Small intestine (tissue), 7 donors: ENCODE results near the gene CYP4F2. TPM values are rescaled to one million over a fixed set of nuclear protein-coding genes. Genes with fewer than 3 reads are reported as not detected.
"Not testable (repeated sequence)": the region's sequence is repeated elsewhere in the genome, so short reads cannot be mapped to it uniquely, and the experiment has no call there.

Source experiments
- DNase-seq, 2 donors: peaks; one replicate each; pipeline versions ENCODE4 v3.0.0 to v3.0.0-alpha.2; 2013
- FAIRE-seq: peaks from 2 replicates; lab custom pipeline; 2012; peaks lifted over from hg19 to GRCh38; lab: Jason Lieb, UNC
- H3K27ac ChIP-seq, 3 donors: one replicate each; pipeline ENCODE4 v1.5.1; 2013; ENCODE audit warnings: low read length in 2 of 3, mild to moderate bottlenecking in 2 of 3, control low read depth in 1 of 3, inconsistent platforms in 1 of 3, low read depth in 1 of 3, moderate library complexity in 1 of 3
- H3K27me3 ChIP-seq, 3 donors: one replicate each; pipeline ENCODE4 v1.6.1; 2013; ENCODE audit warnings: low read length in 3 of 3, inconsistent platforms in 1 of 3; ENCODE audit not compliant: control insufficient read depth in 3 of 3, insufficient read depth in 3 of 3
- H3K36me3 ChIP-seq, 3 donors: one replicate each; pipeline ENCODE4 v1.6.1; 2013; ENCODE audit warnings: low read length in 3 of 3, inconsistent platforms in 1 of 3, low read depth in 1 of 3, mild to moderate bottlenecking in 1 of 3, moderate library complexity in 1 of 3; ENCODE audit not compliant: control insufficient read depth in 3 of 3, insufficient read depth in 2 of 3
- H3K4me1 ChIP-seq, 3 donors: one replicate each; pipeline ENCODE4 v1.6.1; 2013; ENCODE audit warnings: low read length in 2 of 3, inconsistent platforms in 1 of 3, low read depth in 1 of 3, mild to moderate bottlenecking in 1 of 3, moderate library complexity in 1 of 3; ENCODE audit not compliant: control insufficient read depth in 3 of 3, insufficient read depth in 2 of 3
- H3K4me3 ChIP-seq, 3 donors: one replicate each; pipeline ENCODE4 v1.5.1; 2013; ENCODE audit warnings: low read length in 3 of 3, control low read depth in 1 of 3, inconsistent platforms in 1 of 3, low read depth in 1 of 3, mild to moderate bottlenecking in 1 of 3, moderate library complexity in 1 of 3
- H3K9me3 ChIP-seq, 2 donors: one replicate each; pipeline ENCODE4 v1.6.1; 2013; ENCODE audit warnings: low read depth in 1 of 2, low read length in 1 of 2; ENCODE audit not compliant: control insufficient read depth in 2 of 2, insufficient read depth in 1 of 2
- WGBS, 3 donors: extraction: QIAGEN DNeasy Blood & Tissue Kit; methylation state at CpG; one replicate each; pipeline ENCODE4 v1.1.7; 2013; 5-methylcytosine and 5-hydroxymethylcytosine counted together
- polyA plus RNA-seq, 4 donors: library from polyadenylated mRNA; stranded (reverse) in 3 of 4; unstranded in 1 of 4; fragments of 200-250 nt in 3 of 4; fragments of 120-200 nt in 1 of 4; gene quantifications; one replicate each; pipeline versions ENCODE4 v1.2.1 to v1.2.3, GENCODE V29; 2013
- donor health status: healthy with polysubstance abuse.
- donor health status: control.
- donor health status: control.
- donor health status: Bipolar disorder and iron deficiency.
- donor health status: healthy.

Gene CYP4F2
- polyA plus RNA-seq, 4 donors = 3.8 to 135 (median 26.3) TPM

GRCh38 chr19:15839888-15840287, 58.0 kb downstream of the CYP4F2 start:
- H3K4me3 ChIP-seq, H3K4me1 ChIP-seq, H3K27me3 ChIP-seq, FAIRE-seq, H3K27ac ChIP-seq, H3K36me3 ChIP-seq, H3K9me3 ChIP-seq, DNase-seq: not testable (repeated sequence)
- 47 to 60% (median 54%) methylated on average over 4 of the region's 4 CpGs for WGBS, 3 donors

GRCh38 chr19:15838351-15838750, 59.5 kb downstream of the CYP4F2 start:
- Histone ChIP-seq H3K27me3 (peaks cover 0 to 2% (median 0%) of the 10 kb centered on the region in 3 donors), H3K9me3 (no peaks in the 10 kb centered on the region), H3K27ac (no peak overlapping the region), H3K36me3 (no peaks in the 10 kb centered on the region), H3K4me3 (no peak overlapping the region), H3K4me1 (peaks cover 0 to 4% (median 0%) of the 10 kb centered on the region in 3 donors)
- no peak for DNase-seq
- WGBS, 3 donors = 93 to 98% (median 96%) methylated on average over 3 of the region's 3 CpGs
- FAIRE-seq = no peak

GRCh38 chr19:15837221-15837731, 60.6 kb downstream of the CYP4F2 start:
- WGBS, 3 donors = 0% methylated on average over 9 of the region's 9 CpGs
- Histone ChIP-seq H3K9me3 (no peaks in the 10 kb centered on the region), H3K27me3 (peaks cover 0 to 2% (median 0%) of the 10 kb centered on the region in 3 donors), H3K4me3 (peak overlapping the region; percentile 20 to 91 (median 60)), H3K4me1 (peaks cover 0 to 4% (median 0%) of the 10 kb centered on the region in 3 donors), H3K27ac (peak overlapping the region; percentile 97 to 100 (median 99)), H3K36me3 (no peaks in the 10 kb centered on the region)
- DNase-seq = peak in 1 of 2 donors; percentile 91
- FAIRE-seq = no peak

- no peaks in the 10 kb centered on the region for H3K9me3 ChIP-seq
- H3K27ac ChIP-seq = peak overlapping the region; percentile 97 to 100 (median 99)
- H3K36me3 ChIP-seq = no peaks in the 10 kb centered on the region
- peak; percentile 97 to 99 for DNase-seq
- FAIRE-seq = no peak
- peak overlapping the region; percentile 60 to 91 (median 86) for H3K4me3 ChIP-seq
- no peaks in the 10 kb centered on the region for H3K27me3 ChIP-seq
- H3K4me1 ChIP-seq = peaks cover 0 to 4% (median 0%) of the 10 kb centered on the region in 3 donors
- 0 to 1% (median 0%) methylated on average over 52 to 65 of the region's 65 CpGs for WGBS, 3 donors
Observed at GRCh38 chr19:15836330-15837220, 61.3 kb downstream of the CYP4F2 start.

GRCh38 chr19:15835565-15836329, 62.1 kb downstream of the CYP4F2 start:
- H3K9me3 ChIP-seq, H3K27me3 ChIP-seq, H3K36me3 ChIP-seq, H3K4me1 ChIP-seq, FAIRE-seq: not testable (repeated sequence)
- peak overlapping the region; percentile 60 to 91 (median 86) for H3K4me3 ChIP-seq
- 29 to 35% (median 35%) methylated on average over 11 of the region's 11 CpGs for WGBS, 3 donors
- peak overlapping the region; percentile 97 to 100 (median 99) for H3K27ac ChIP-seq
- peak in 1 of 2 donors; percentile 63 for DNase-seq

GRCh38 chr19:15834232-15834631, 63.6 kb downstream of the CYP4F2 start:
- FAIRE-seq, H3K9me3 ChIP-seq, H3K27ac ChIP-seq, H3K4me1 ChIP-seq, DNase-seq, H3K4me3 ChIP-seq, H3K36me3 ChIP-seq, H3K27me3 ChIP-seq: not testable (repeated sequence)
- 95% methylated on average over 3 of the region's 3 CpGs for WGBS, 3 donors

GRCh38 chr19:15831626-15832025, 66.2 kb downstream of the CYP4F2 start:
- Histone ChIP-seq H3K4me3 (no peak overlapping the region), H3K4me1 (peaks cover 0 to 7% (median 2%) of the 10 kb centered on the region in 3 donors), H3K9me3 (no peaks in the 10 kb centered on the region), H3K36me3 (no peaks in the 10 kb centered on the region), H3K27me3 (no peaks in the 10 kb centered on the region), H3K27ac (no peak overlapping the region)
- FAIRE-seq (no peak), DNase-seq (no peak)
- WGBS, 3 donors = 83 to 88% (median 86%) methylated on average over 5 of the region's 5 CpGs

GRCh38 chr19:15829786-15830185, 68.1 kb downstream of the CYP4F2 start:
- no peaks in the 10 kb centered on the region for H3K27me3 ChIP-seq
- H3K4me1 ChIP-seq = peaks cover 0 to 4% (median 2%) of the 10 kb centered on the region in 3 donors
- H3K27ac ChIP-seq = no peak overlapping the region
- FAIRE-seq (no peak), DNase-seq (no peak)
- H3K9me3 ChIP-seq = no peaks in the 10 kb centered on the region
- 90 to 96% (median 91%) methylated on average over 8 of the region's 8 CpGs for WGBS, 3 donors
- H3K4me3 ChIP-seq = no peak overlapping the region
- no peaks in the 10 kb centered on the region for H3K36me3 ChIP-seq
